Suprapubic skin (tissue), 4 donors: ENCODE measurements around the gene PRKCZ. TPM values are rescaled to one million over a fixed set of nuclear protein-coding genes. Genes with fewer than 3 reads are reported as not detected.

ENCODE experiments used
- total RNA-seq, 4 donors: library from RNA; depleted of rRNA; stranded (reverse); fragments of >200 nt; gene quantifications; one replicate each; pipeline ENCODE4 v1.1.0, GENCODE V29; 2016

The PRKCZ gene
- total RNA-seq, 4 donors from 2014 or later, result 21.7 to 31.5 (median 25.4) TPM

Other genes with a start within 250 kb of the PRKCZ start
- gene GNB1, start 159.3 kb upstream of the PRKCZ start, total RNA-seq, result 100 to 1,000 TPM; 121 to 159 (median 153) TPM
- gene CALML6, start 135.2 kb upstream of the PRKCZ start, total RNA-seq, result 1 to 10 TPM in 1 of 4 donors, under 1 TPM in 2, not detected in 1; 0.30 to 3.3 (median 0.81) TPM
- 1 to 10 TPM; 2.2 to 6.0 (median 4.5) TPM for gene TMEM52, start 131.1 kb upstream of the PRKCZ start, total RNA-seq
- not detected for gene CFAP74, start 46.6 kb upstream of the PRKCZ start, total RNA-seq
- 1 to 10 TPM in 2 of 4 donors, under 1 TPM in 1, not detected in 1; 0.52 to 1.7 (median 1.2) TPM for gene GABRD, start 31.1 kb upstream of the PRKCZ start, total RNA-seq
- 10 to 100 TPM; 18.6 to 47.3 (median 24.9) TPM for gene FAAP20, start 144.4 kb downstream of the PRKCZ start, total RNA-seq
- gene SKI, start 177.9 kb downstream of the PRKCZ start, total RNA-seq, result 10 to 100 TPM; 51.8 to 91.2 (median 68.1) TPM